GM23338 (cell line): ENCODE measurements around the gene CCN6. TPM values are rescaled to one million over a fixed set of nuclear protein-coding genes. Genes with fewer than 3 reads are reported as not detected.
"Not testable (repeated sequence)": the region's sequence is repeated elsewhere in the genome, so short reads cannot be mapped to it uniquely, and the experiment has no call there.

Experiments used
- ATAC-seq: fragments of 200-7000 bp; cut with Tn5 transposase; 3 replicates; pipeline ENCODE4 v1.9.1; 2020
- DNase-seq: peaks from one replicate; pipeline ENCODE4 v3.0.0-alpha.2; 2015; ENCODE audit warnings: low spot score
- H2AFZ ChIP-seq: fragments of 200-600 bp; sonication (generic); 2 replicates; pipeline ENCODE4 v1.8.0; 2016; ENCODE audit warnings: antibody characterized with exemption, mild to moderate bottlenecking, moderate library complexity
- H3F3A ChIP-seq: fragments of 200-600 bp; sonication (generic); replicated peaks from 2 replicates; pipeline ENCODE4 v1.8.0; 2017; ENCODE audit warnings: antibody characterized with exemption, mixed run types, low read depth
- H3K27ac ChIP-seq: fragments of 200-600 bp; sonication (generic); 2 replicates; pipeline ENCODE4 v1.6.1; 2016; ENCODE audit warnings: low read depth
- H3K27me3 ChIP-seq: fragments of 200-600 bp; sonication (generic); 2 replicates; pipeline ENCODE4 v1.8.0; 2016; ENCODE audit warnings: mild to moderate bottlenecking, mixed run types, moderate library complexity; ENCODE audit not compliant: insufficient read depth
- H3K36me3 ChIP-seq: fragments of 200-600 bp; sonication (generic); 2 replicates; pipeline ENCODE4 v1.8.0; 2016; ENCODE audit warnings: mild to moderate bottlenecking; ENCODE audit not compliant: insufficient read depth
- H3K4me1 ChIP-seq: fragments of 200-600 bp; sonication (generic); 2 replicates; pipeline ENCODE4 v1.8.0; 2016; ENCODE audit warnings: mild to moderate bottlenecking, moderate library complexity; ENCODE audit not compliant: insufficient read depth
- H3K4me2 ChIP-seq: fragments of 200-600 bp; sonication (generic); 2 replicates; pipeline ENCODE4 v1.7.1; 2017; ENCODE audit warnings: mixed run types
- H3K4me3 ChIP-seq: fragments of 200-600 bp; sonication (generic); 2 replicates; pipeline ENCODE4 v1.6.1; 2016; ENCODE audit warnings: mixed run types
- H3K79me2 ChIP-seq: fragments of 200-600 bp; sonication (generic); replicated peaks from 2 replicates; pipeline ENCODE4 v1.8.0; 2017; ENCODE audit warnings: mild to moderate bottlenecking; ENCODE audit not compliant: insufficient read depth
- H3K9me2 ChIP-seq: fragments of 200-600 bp; sonication (generic); 2 replicates; pipeline ENCODE4 v1.8.0; 2017; ENCODE audit not compliant: insufficient read depth
- H4K20me1 ChIP-seq: fragments of 200-600 bp; sonication (generic); replicated peaks from 2 replicates; pipeline ENCODE4 v1.8.0; 2017; ENCODE audit warnings: mild to moderate bottlenecking; ENCODE audit not compliant: insufficient read depth
- H3K27ac Mint-ChIP-seq: 2 replicates; pipeline ENCODE4 v1.8.0; 2020; ENCODE audit warnings: inconsistent platforms, mild to moderate bottlenecking, moderate library complexity, mixed read lengths
- H3K27me3 Mint-ChIP-seq: 3 replicates; pipeline ENCODE4 v1.8.0; 2022; ENCODE audit warnings: low read depth, mild to moderate bottlenecking, moderate library complexity, mixed read lengths, inconsistent platforms; ENCODE audit not compliant: insufficient read depth, poor library complexity
- H3K36me3 Mint-ChIP-seq: 3 replicates; pipeline ENCODE4 v1.8.0; 2021; ENCODE audit warnings: low read depth, mild to moderate bottlenecking, inconsistent platforms, moderate library complexity, mixed read lengths
- H3K4me1 Mint-ChIP-seq: 3 replicates; pipeline ENCODE4 v1.8.0; 2020; ENCODE audit warnings: mild to moderate bottlenecking, inconsistent platforms, mixed read lengths
- H3K4me3 Mint-ChIP-seq: 3 replicates; pipeline ENCODE4 v1.8.0; 2021; ENCODE audit warnings: moderate library complexity, mild to moderate bottlenecking, inconsistent platforms, mixed read lengths
- H3K9me3 Mint-ChIP-seq: 3 replicates; pipeline ENCODE4 v1.8.0; 2020; ENCODE audit warnings: moderate library complexity, mild to moderate bottlenecking, inconsistent platforms, mixed read lengths
- CREB1 ChIP-seq: fragments of 250-450 bp; sonication (Bioruptor Pico); IDR thresholded peaks from 2 replicates; pipeline ENCODE4 v1.5.0; 2020; ENCODE audit warnings: low read depth, mild to moderate bottlenecking, moderate library complexity
- CTCF ChIP-seq, 2 experiments: fragments of 200-600 bp in 1 of 2; sonication (generic) in 1 of 2; conservative IDR thresholded peaks; 2 replicates each; pipeline versions ENCODE4 v1.5.1 to v1.6.1; 2016 to 2017; ENCODE audit warnings: antibody characterized with exemption in 2 of 2, low read depth in 2 of 2, mild to moderate bottlenecking in 2 of 2, moderate library complexity in 1 of 2
- ETS1 ChIP-seq: IDR thresholded peaks from 2 replicates; pipeline ENCODE4 v1.6.1; 2016; ENCODE audit warnings: antibody characterized with exemption
- EZH2 ChIP-seq: fragments of 200-600 bp; sonication (generic); IDR thresholded peaks from one replicate; pipeline ENCODE4 v1.8.0; 2017; ENCODE audit warnings: antibody characterized with exemption, mild to moderate bottlenecking, low read depth; ENCODE audit not compliant: unreplicated experiment
- JUNB ChIP-seq: IDR thresholded peaks from one replicate; pipeline ENCODE4 v1.6.1; 2016; ENCODE audit warnings: antibody characterized with exemption; ENCODE audit not compliant: unreplicated experiment
- NANOG ChIP-seq: IDR thresholded peaks from 2 replicates; pipeline ENCODE4 v1.6.1; 2016; ENCODE audit warnings: antibody characterized with exemption, borderline replicate concordance
- POLR2AphosphoS5 ChIP-seq: IDR thresholded peaks from 2 replicates; pipeline ENCODE4 v1.6.1; 2016; ENCODE audit warnings: antibody characterized with exemption, low read depth
- STAT1 ChIP-seq: IDR thresholded peaks from one replicate; pipeline ENCODE4 v1.6.1; 2016; ENCODE audit warnings: antibody characterized with exemption; ENCODE audit not compliant: unreplicated experiment
- ZNF462 ChIP-seq: fragments of 250-450 bp; sonication (Bioruptor Pico); IDR thresholded peaks from 2 replicates; pipeline ENCODE4 v1.5.0; 2020; ENCODE audit warnings: mild to moderate bottlenecking, moderate library complexity
- polyA plus RNA-seq: library from polyadenylated mRNA; unstranded; fragments of >200 nt; fragmentation: Nextera tagmentation; extraction: Ambion mirVana; gene quantifications from 2 replicates; pipeline ENCODE4 v1.2.1, GENCODE V29; 2016
- total RNA-seq: library from RNA; depleted of rRNA; stranded (reverse); fragments of >200 nt; shearing (Covaris generic); gene quantifications from 2 replicates; pipeline ENCODE4 v1.2.3, GENCODE V29; 2014

Gene CCN6
- total and polyA plus RNA-seq, 2 experiments from 2014 or later, result 0.65 TPM; not detected in 1

- not testable (repeated sequence) for ATAC-seq
These were observed 6.4 kb upstream of the CCN6 start for GRCh38 chr6:112047523-112047922.

DNA sequence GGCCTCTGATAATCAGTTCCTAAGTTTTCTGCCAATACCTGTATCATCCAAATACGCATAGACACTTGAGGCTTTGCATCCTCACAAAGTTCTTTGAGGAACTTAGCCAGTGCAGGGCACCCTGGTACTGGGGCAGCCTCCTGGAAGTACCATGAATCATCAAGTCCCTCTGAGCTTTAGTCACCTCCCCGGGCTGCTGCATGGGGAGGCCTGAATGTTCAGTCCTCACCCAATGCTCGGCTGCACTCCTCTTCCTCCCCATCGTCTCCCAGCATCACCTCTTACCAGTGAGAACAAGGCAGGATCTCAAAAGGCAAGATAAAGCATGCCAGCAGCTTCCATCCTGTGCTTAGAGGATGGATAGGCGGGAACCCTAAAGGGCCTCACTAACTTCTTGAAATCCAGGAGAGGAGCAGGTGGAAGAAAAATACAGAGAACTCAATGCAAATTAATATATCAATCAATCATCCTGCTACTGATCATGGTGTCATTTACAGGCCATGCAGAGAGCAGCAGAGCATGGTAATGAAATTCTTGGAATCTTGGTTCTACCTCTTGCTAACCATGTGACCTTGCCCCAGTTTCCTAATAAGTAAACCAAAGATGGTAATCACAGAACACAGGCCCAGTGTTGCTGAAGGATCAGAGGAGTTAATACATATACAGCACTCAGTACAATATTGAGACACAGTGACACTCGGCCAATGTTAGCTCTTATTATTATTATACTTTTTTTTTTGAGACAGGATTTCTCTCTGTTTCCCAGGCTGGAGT lies 4.7 kb upstream of the CCN6 start:
- Histone ChIP-seq H2AFZ (no peak overlapping the region), H3K27ac (no peak overlapping the region), H3K4me2 (no peak overlapping the region), H3K4me3 (no peak overlapping the region), H3K79me2 (no peaks in the 10 kb centered on the region), H3K36me3 (no peaks in the 10 kb centered on the region), H3K27me3 (no peaks in the 10 kb centered on the region), H4K20me1 (no peaks in the 10 kb centered on the region), H3K9me2 (no peaks in the 10 kb centered on the region), H3F3A (no peaks in the 10 kb centered on the region), H3K4me1 (no peaks in the 10 kb centered on the region)
- Mint-ChIP-seq H3K4me1 (no peaks in the 10 kb centered on the region), H3K27me3 (peaks cover 2% of the 10 kb centered on the region), H3K9me3 (peaks cover 6% of the 10 kb centered on the region; the same call in 1 of the 3 replicates), H3K4me3 (no peak overlapping the region), H3K36me3 (no peaks in the 10 kb centered on the region), H3K27ac (no peak overlapping the region)
- ATAC-seq (no peak), DNase-seq (no peak)
- TF ChIP-seq STAT1 (no peak), EZH2 (no peak), CREB1 (CRISPR knock-in tag) (no peak), CTCF (conservative IDR thresholded peaks at IDR 0.05; ENCODE audit: low read depth in 2 of 2) (no peak), ZNF462 (CRISPR knock-in tag) (no peak), JUNB (no peak), POLR2AphosphoS5 (no peak), ETS1 (no peak), NANOG (no peak)

More at GRCh38 chr6:112047523-112047922, 6.4 kb upstream of the CCN6 start:
- H3K27me3 Mint-ChIP-seq, H3K4me2 ChIP-seq, H2AFZ ChIP-seq, H3F3A ChIP-seq, H3K36me3 ChIP-seq, H3K27ac Mint-ChIP-seq, H3K36me3 Mint-ChIP-seq, H3K4me3 Mint-ChIP-seq, H4K20me1 ChIP-seq, H3K4me1 Mint-ChIP-seq, H3K9me3 Mint-ChIP-seq, H3K79me2 ChIP-seq, H3K4me1 ChIP-seq, H3K27ac ChIP-seq, H3K4me3 ChIP-seq, DNase-seq, H3K9me2 ChIP-seq, H3K27me3 ChIP-seq: not testable (repeated sequence)
